Sigmoid colon (tissue), 7 donors: ENCODE measurements around the gene COL1A1. TPM values are rescaled to one million over a fixed set of nuclear protein-coding genes. Genes with fewer than 3 reads are reported as not detected.
A peak's percentile ranks its signal among the peaks of the same experiment; 100 is the strongest.

Experiments
- DNase-seq: peaks from one replicate; pipeline ENCODE4 v3.0.0-alpha.2; 2019
- H3K27ac ChIP-seq, 4 donors: fragments of 200-600 bp; sonication (generic); one replicate each; pipeline ENCODE4 v1.5.1; 2016 to 2019; ENCODE audit warnings: mild to moderate bottlenecking in 1 of 4
- H3K27me3 ChIP-seq, 3 donors: fragments of 200-600 bp; sonication (generic); one replicate each; pipeline ENCODE4 v1.5.1; 2019; ENCODE audit warnings: mild to moderate bottlenecking in 1 of 3
- H3K36me3 ChIP-seq, 4 donors: fragments of 200-600 bp; sonication (generic); one replicate each; pipeline ENCODE4 v1.5.1; 2016 to 2019
- H3K4me1 ChIP-seq, 4 donors: fragments of 200-600 bp; sonication (generic); one replicate each; pipeline ENCODE4 v1.5.1; 2017 to 2019
- H3K4me3 ChIP-seq, 4 donors: fragments of 200-600 bp; sonication (generic); one replicate each; pipeline ENCODE4 v1.5.1; 2017 to 2019; ENCODE audit warnings: mild to moderate bottlenecking in 2 of 4, moderate library complexity in 1 of 4
- H3K9me3 ChIP-seq, 4 donors: fragments of 200-600 bp in 3 of 4; sonication (generic) in 3 of 4; one replicate each; pipeline versions ENCODE4 v1.5.1 to v1.6.1; 2013 to 2019
- CTCF ChIP-seq, 4 experiments: fragments of 450-650 bp in 3 of 4; fragments of 200-600 bp in 1 of 4; IDR thresholded peaks; one replicate each; pipeline ENCODE4 v1.5.1; 2016 to 2019; ENCODE audit warnings: antibody characterized with exemption in 4 of 4, mild to moderate bottlenecking in 3 of 4, moderate library complexity in 2 of 4
- EP300 ChIP-seq, 4 donors: sonication (generic); formaldehyde crosslinking; IDR thresholded peaks; one replicate each; pipeline ENCODE4 v1.6.1; 2017; ENCODE audit warnings: antibody characterized with exemption in 4 of 4
- POLR2A ChIP-seq, 2 donors: fragments of 450-650 bp; IDR thresholded peaks; one replicate each; pipeline ENCODE4 v1.6.1; 2016; ENCODE audit warnings: antibody characterized with exemption in 2 of 2, mild to moderate bottlenecking in 2 of 2, moderate library complexity in 2 of 2
- POLR2AphosphoS5 ChIP-seq, 4 donors: sonication (generic); formaldehyde crosslinking; IDR thresholded peaks; one replicate each; pipeline ENCODE4 v1.6.1; 2017; ENCODE audit warnings: antibody characterized with exemption in 4 of 4
- WGBS, 2 donors: extraction: QIAGEN DNeasy Blood & Tissue Kit; methylation state at CpG; one replicate each; pipeline ENCODE4 v1.1.7; 2013; 5-methylcytosine and 5-hydroxymethylcytosine counted together
- intact Hi-C: fragments of 100-400 bp; cut with DNase I; formaldehyde crosslinking; loops from one replicate; pipeline ENCODE4 v1.15.1; 2023
- polyA plus RNA-seq, 3 donors: library from polyadenylated mRNA; stranded (reverse); fragments of 200-250 nt; gene quantifications; one replicate each; pipeline ENCODE4 v1.2.3, GENCODE V29; 2013
- total RNA-seq, 4 donors: library from RNA; depleted of rRNA; stranded (reverse); fragments of >200 nt; gene quantifications; one replicate each; pipeline ENCODE4 v1.1.0, GENCODE V29; 2016
- donor health status: healthy with polysubstance abuse.
- donor health status: Bipolar disorder and iron deficiency.
- donor health status: healthy.

COL1A1 gene
- total and polyA plus RNA-seq, 7 donors, result 7.8 to 459 (median 49.2) TPM

- 90 to 94% methylated on average over 8 of the region's 8 CpGs for WGBS, 2 donors
- no peak for DNase-seq
Measured at GRCh38 chr17:50190293-50190602, 11.2 kb downstream of the COL1A1 start.

GRCh38 chr17:50189550-50190292 lies 11.7 kb downstream of the COL1A1 start:
- peaks cover 89 to 99% (median 92%) of the 10 kb centered on the region in 4 donors for H3K36me3 ChIP-seq
- intact Hi-C loops, result no loop called here
- 83 to 90% methylated on average over 20 of the region's 20 CpGs for WGBS, 2 donors

More at GRCh38 chr17:50190293-50190602, 11.2 kb downstream of the COL1A1 start:
- no peaks in the 10 kb centered on the region for H3K27me3 ChIP-seq
- H3K4me1 ChIP-seq, result peaks cover 0 to 94% (median 60%) of the 10 kb centered on the region in 4 donors
- peak overlapping the region in 3 of 4 donors; percentile 28 to 99 (median 94) for H3K27ac ChIP-seq
- intact Hi-C loops, result no loop called here
- H3K36me3 ChIP-seq, result peaks cover 95 to 100% (median 97%) of the 10 kb centered on the region in 4 donors
- no peaks in the 10 kb centered on the region for H3K9me3 ChIP-seq
- TF ChIP-seq CTCF (IDR thresholded peaks at IDR 0.05) (no peak), EP300 (IDR thresholded peaks at IDR 0.05) (no peak), POLR2AphosphoS5 (IDR thresholded peaks at IDR 0.05) (no peak)
- H3K4me3 ChIP-seq, result no peak overlapping the region

DNA sequence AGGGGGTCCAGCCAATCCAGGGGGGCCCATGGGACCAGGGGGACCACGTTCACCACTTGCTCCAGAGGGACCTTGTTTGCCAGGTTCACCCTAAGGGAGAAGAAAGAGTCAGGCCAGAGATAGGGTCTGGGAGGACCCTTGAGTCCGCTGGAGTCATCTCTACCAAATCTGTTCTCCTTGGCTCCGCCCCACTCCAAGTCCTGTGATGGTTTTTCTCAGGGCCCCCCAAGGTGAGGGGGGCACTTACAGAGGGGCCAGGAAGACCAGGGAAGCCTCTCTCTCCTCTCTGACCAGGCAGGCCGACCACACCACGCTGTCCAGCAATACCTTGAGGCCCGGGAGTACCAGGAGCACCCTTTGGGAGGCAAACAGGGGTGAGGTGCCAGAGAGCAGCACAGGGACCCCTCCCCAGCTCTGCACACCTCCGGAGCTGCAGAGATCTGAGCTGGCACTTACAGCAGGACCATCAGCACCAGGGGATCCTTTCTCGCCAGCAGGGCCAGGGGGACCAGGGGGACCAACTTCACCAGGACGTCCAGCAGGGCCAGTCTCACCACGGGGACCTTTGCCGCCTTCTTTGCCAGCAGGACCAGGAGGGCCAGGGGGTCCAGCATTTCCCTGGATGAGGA lies 12.4 kb downstream of the COL1A1 start:
- intact Hi-C loops, result no loop called here
- 80 to 83% methylated on average over 11 of the region's 11 CpGs for WGBS, 2 donors
- Histone ChIP-seq H3K27me3 (no peaks in the 10 kb centered on the region), H3K4me3 (no peak overlapping the region), H3K4me1 (peaks cover 2 to 94% (median 64%) of the 10 kb centered on the region in 4 donors), H3K27ac (peak overlapping the region in 3 of 4 donors; percentile 80 to 99 (median 94)), H3K36me3 (peaks cover 82 to 93% (median 85%) of the 10 kb centered on the region in 4 donors), H3K9me3 (no peaks in the 10 kb centered on the region)
- TF ChIP-seq POLR2AphosphoS5 (IDR thresholded peaks at IDR 0.05) (no peak), CTCF (IDR thresholded peaks at IDR 0.05) (no peak), POLR2A (IDR thresholded peaks at IDR 0.05) (no peak), EP300 (IDR thresholded peaks at IDR 0.05) (no peak)
- DNase-seq, result no peak

More at GRCh38 chr17:50189550-50190292, 11.7 kb downstream of the COL1A1 start:
- peaks cover under 1 to 94% (median 60%) of the 10 kb centered on the region in 4 donors for H3K4me1 ChIP-seq
- no peaks in the 10 kb centered on the region for H3K27me3 ChIP-seq
- no peak for DNase-seq
- no peaks in the 10 kb centered on the region for H3K9me3 ChIP-seq
- peak overlapping the region in 3 of 4 donors; percentile 80 to 99 (median 94) for H3K27ac ChIP-seq
- no peak overlapping the region for H3K4me3 ChIP-seq
- TF ChIP-seq POLR2A (IDR thresholded peaks at IDR 0.05) (no peak), POLR2AphosphoS5 (IDR thresholded peaks at IDR 0.05) (no peak), CTCF (IDR thresholded peaks at IDR 0.05) (no peak), EP300 (IDR thresholded peaks at IDR 0.05) (no peak)

- H3K9me3 ChIP-seq, result no peaks in the 10 kb centered on the region
- intact Hi-C loops, result no loop called here
- H3K4me3 ChIP-seq, result no peak overlapping the region
- DNase-seq, result no peak
- TF ChIP-seq POLR2A (IDR thresholded peaks at IDR 0.05), result no peak
- TF ChIP-seq POLR2AphosphoS5 (IDR thresholded peaks at IDR 0.05), result no peak
- 84 to 86% methylated on average over 13 of the region's 13 CpGs for WGBS, 2 donors
- H3K4me1 ChIP-seq, result peaks cover 3 to 92% (median 64%) of the 10 kb centered on the region in 4 donors
- H3K36me3 ChIP-seq, result peaks cover 77 to 88% (median 80%) of the 10 kb centered on the region in 4 donors
- no peaks in the 10 kb centered on the region for H3K27me3 ChIP-seq
- H3K27ac ChIP-seq, result peak overlapping the region in 3 of 4 donors; percentile 80 to 99 (median 94)
Measured at GRCh38 chr17:50188531-50188920, 12.9 kb downstream of the COL1A1 start.
